ENCODE measurements around the gene SLC47A1.

DNA sequence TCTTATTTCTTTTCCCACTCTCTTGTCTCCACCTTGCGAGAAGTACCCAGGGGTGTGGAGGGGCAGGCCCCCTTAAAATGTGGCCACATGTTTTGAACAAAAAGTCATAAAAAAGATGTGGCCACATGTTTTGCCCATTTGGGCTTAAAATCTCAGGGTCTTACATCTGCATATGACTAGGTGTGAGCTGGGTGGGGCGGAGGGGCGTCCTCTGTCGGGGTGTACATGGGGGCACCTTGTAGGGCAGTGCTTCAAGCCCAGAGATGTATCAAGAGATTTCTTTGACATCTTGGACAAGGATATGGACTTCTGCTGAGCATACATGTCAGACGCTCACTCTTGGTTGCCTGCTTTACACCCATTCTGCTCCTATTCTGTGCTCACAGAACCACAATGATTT is 13.0 kb upstream of the SLC47A1 start:
- no peak for TF ChIP-seq GATA3 (IDR thresholded peaks at IDR 0.05; ENCODE audit: low read depth, low read length)
- TF ChIP-seq GATA2 (IDR thresholded peaks at IDR 0.05; ENCODE audit: low read depth, low read length) = no peak

Data from SH-SY5Y (cell line).